Esophagus squamous epithelium (tissue), 5 donors: ENCODE data around the gene FAM53B. TPM values are rescaled to one million over a fixed set of nuclear protein-coding genes. Genes with fewer than 3 reads are reported as not detected.

Source experiments
- DNase-seq: peaks from one replicate; lab custom pipeline; 2025; lab: John Stamatoyannopoulos, UW
- H3K27ac ChIP-seq, 4 donors: fragments of 200-600 bp; sonication (generic); one replicate each; pipeline ENCODE4 v1.5.1; 2016 to 2019; ENCODE audit warnings: mild to moderate bottlenecking in 1 of 4
- H3K27me3 ChIP-seq, 4 donors: fragments of 200-600 bp; sonication (generic); 1 replicate in 3 of 4; 2 replicates in 1 of 4; pipeline versions ENCODE4 v1.5.1 to v1.6.0; 2017 to 2021; ENCODE audit warnings: antibody characterized with exemption in 1 of 4
- H3K36me3 ChIP-seq, 3 donors: fragments of 200-600 bp; sonication (generic); one replicate each; pipeline ENCODE4 v1.5.1; 2016 to 2019
- H3K4me1 ChIP-seq, 3 donors: fragments of 200-600 bp; sonication (generic); one replicate each; pipeline ENCODE4 v1.5.1; 2017 to 2019
- H3K4me3 ChIP-seq, 4 donors: fragments of 200-600 bp; sonication (generic); 1 replicate in 3 of 4; 2 replicates in 1 of 4; pipeline ENCODE4 v1.5.1; 2016 to 2019; ENCODE audit warnings: mild to moderate bottlenecking in 2 of 4, moderate library complexity in 1 of 4
- H3K9me3 ChIP-seq, 3 donors: fragments of 200-600 bp; sonication (generic); one replicate each; pipeline ENCODE4 v1.5.1; 2016 to 2019
- CTCF ChIP-seq, 6 experiments: fragments of 450-650 bp in 4 of 6; fragments of 200-600 bp in 2 of 6; sonication (generic) in 2 of 6; IDR thresholded peaks; one replicate each; pipeline ENCODE4 v1.5.1; 2016 to 2019; ENCODE audit warnings: antibody characterized with exemption in 6 of 6, mild to moderate bottlenecking in 4 of 6, moderate library complexity in 4 of 6
- POLR2A ChIP-seq, 4 donors: fragments of 450-650 bp; IDR thresholded peaks; one replicate each; pipeline ENCODE4 v1.6.1; 2017; ENCODE audit warnings: antibody characterized with exemption in 4 of 4, mild to moderate bottlenecking in 4 of 4, moderate library complexity in 3 of 4
- WGBS, 2 donors: methylation state at CpG; one replicate each; pipeline ENCODE4 v1.1.5; 2018; 5-methylcytosine and 5-hydroxymethylcytosine counted together
- intact Hi-C: fragments of 100-400 bp; cut with DNase I; formaldehyde crosslinking; loops from one replicate; pipeline ENCODE4 v1.15.0; 2022
- total RNA-seq, 4 donors: library from RNA; depleted of rRNA; stranded (reverse); fragments of >200 nt; gene quantifications; one replicate each; pipeline ENCODE4 v1.1.0, GENCODE V29; 2016
- donor health status: DM: yes; HTN: yes; CAD: no.

Gene FAM53B
- total RNA-seq, 4 donors from 2014 or later = 27.4 to 54.2 (median 31.5) TPM

- H3K4me1 ChIP-seq = peaks cover 59 to 87% (median 68%) of the 10 kb centered on the region in 3 donors
- no peaks in the 10 kb centered on the region for H3K9me3 ChIP-seq
- H3K4me3 ChIP-seq = no peak overlapping the region
- TF ChIP-seq CTCF (IDR thresholded peaks at IDR 0.05) = no peak
- TF ChIP-seq POLR2A (IDR thresholded peaks at IDR 0.05) = no peak
- intact Hi-C loops = no loop called here
- no peak for DNase-seq
- no peaks in the 10 kb centered on the region for H3K27me3 ChIP-seq
- H3K36me3 ChIP-seq = no peaks in the 10 kb centered on the region
- WGBS, 2 donors = 88 to 94% methylated on average over 2 of the region's 6 CpGs
- peak overlapping the region in 3 of 4 donors; percentile 37 to 83 (median 58) for H3K27ac ChIP-seq
Measured at GRCh38 chr10:124629842-124630241, 114.3 kb downstream of the FAM53B start.

- Histone ChIP-seq H3K9me3 (no peaks in the 10 kb centered on the region), H3K36me3 (peaks cover 0 to 3% (median 0%) of the 10 kb centered on the region in 3 donors), H3K4me3 (no peak overlapping the region), H3K27ac (peak overlapping the region in 3 of 4 donors; percentile 50 to 83 (median 58)), H3K27me3 (no peaks in the 10 kb centered on the region), H3K4me1 (peaks cover 59 to 91% (median 73%) of the 10 kb centered on the region in 3 donors)
- intact Hi-C loops = no loop called here
- no peak for TF ChIP-seq CTCF (IDR thresholded peaks at IDR 0.05)
- TF ChIP-seq POLR2A (IDR thresholded peaks at IDR 0.05) = no peak
- 67 to 81% methylated on average over 1 to 3 of the region's 6 CpGs for WGBS, 2 donors
- no peak for DNase-seq
Measured at GRCh38 chr10:124629415-124629814, 114.8 kb downstream of the FAM53B start.

- H3K36me3 ChIP-seq = peaks cover 0 to 7% (median 6%) of the 10 kb centered on the region in 3 donors
- no peak for DNase-seq
- H3K4me1 ChIP-seq = peaks cover 59 to 99% (median 75%) of the 10 kb centered on the region in 3 donors
- no peaks in the 10 kb centered on the region for H3K27me3 ChIP-seq
- peak overlapping the region in 3 of 4 donors; percentile 50 to 83 (median 58) for H3K27ac ChIP-seq
- intact Hi-C loops = no loop called here
- H3K9me3 ChIP-seq = no peaks in the 10 kb centered on the region
- WGBS, 2 donors = 60 to 96% methylated on average over 1 to 4 of the region's 9 CpGs
- H3K4me3 ChIP-seq = no peak overlapping the region
- no peak for TF ChIP-seq POLR2A (IDR thresholded peaks at IDR 0.05)
- no peak for TF ChIP-seq CTCF (IDR thresholded peaks at IDR 0.05)
Measured at GRCh38 chr10:124628676-124629021, 115.5 kb downstream of the FAM53B start.

GRCh38 chr10:124627866-124628675, 116.1 kb downstream of the FAM53B start:
- Histone ChIP-seq H3K27ac (peak overlapping the region; percentile 21 to 83 (median 54)), H3K4me3 (no peak overlapping the region), H3K9me3 (no peaks in the 10 kb centered on the region), H3K36me3 (peaks cover 3 to 12% (median 7%) of the 10 kb centered on the region in 3 donors), H3K4me1 (peaks cover 59 to 98% (median 75%) of the 10 kb centered on the region in 3 donors), H3K27me3 (no peaks in the 10 kb centered on the region)
- 64 to 81% methylated on average over 4 to 7 of the region's 12 CpGs for WGBS, 2 donors
- TF ChIP-seq POLR2A (IDR thresholded peaks at IDR 0.05) = no peak
- no peak for TF ChIP-seq CTCF (IDR thresholded peaks at IDR 0.05)
- DNase-seq = no peak
- intact Hi-C loops = no loop called here

GRCh38 chr10:124626759-124627380, 117.3 kb downstream of the FAM53B start:
- no peak overlapping the region for H3K4me3 ChIP-seq
- H3K9me3 ChIP-seq = no peaks in the 10 kb centered on the region
- H3K27ac ChIP-seq = peak overlapping the region; percentile 35 to 59 (median 54)
- no peak for DNase-seq
- WGBS, 2 donors = 20 to 46% methylated on average over 5 to 6 of the region's 13 CpGs
- no peaks in the 10 kb centered on the region for H3K27me3 ChIP-seq
- intact Hi-C loops = no loop called here
- TF ChIP-seq CTCF (IDR thresholded peaks at IDR 0.05) = peak in 1 of 6 experiments; percentile 16
- no peak for TF ChIP-seq POLR2A (IDR thresholded peaks at IDR 0.05)
- peaks cover 52 to 98% (median 65%) of the 10 kb centered on the region in 3 donors for H3K4me1 ChIP-seq
- peaks cover 6 to 24% (median 7%) of the 10 kb centered on the region in 3 donors for H3K36me3 ChIP-seq
